LNCAP (cell line): ENCODE measurements around the gene LDAH.

Source experiments
- CTCF ChIP-seq: fragments of 450-650 bp; IDR thresholded peaks from 2 replicates; pipeline ENCODE4 v1.5.1; 2017; ENCODE audit warnings: mild to moderate bottlenecking

LDAH gene

GRCh38 chr2:20707601-20708000 is 115.3 kb downstream of the LDAH start:
- no peak for TF ChIP-seq CTCF

- TF ChIP-seq CTCF: no peak
Observed at GRCh38 chr2:20706786-20707185, 116.1 kb downstream of the LDAH start.

DNA sequence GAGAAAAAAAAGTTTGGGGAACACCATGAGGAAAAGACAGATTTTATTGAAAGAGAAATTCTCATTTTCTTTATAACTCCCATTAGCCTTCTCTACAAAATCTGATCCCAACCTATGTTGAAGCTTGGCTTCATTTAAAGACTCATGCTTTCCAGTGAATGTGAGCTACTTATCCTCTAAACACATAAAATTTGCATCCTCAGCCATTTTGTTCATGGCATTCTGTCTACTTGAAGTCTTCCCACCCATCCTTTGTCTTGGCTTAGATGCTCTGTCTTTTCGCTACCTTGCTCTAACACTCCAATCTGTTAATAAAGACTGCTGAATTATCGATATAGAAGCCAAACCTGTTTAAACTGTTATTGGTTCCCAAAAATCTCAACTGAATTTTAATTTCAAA is 116.7 kb downstream of the LDAH start:
- TF ChIP-seq CTCF: no peak

DNA sequence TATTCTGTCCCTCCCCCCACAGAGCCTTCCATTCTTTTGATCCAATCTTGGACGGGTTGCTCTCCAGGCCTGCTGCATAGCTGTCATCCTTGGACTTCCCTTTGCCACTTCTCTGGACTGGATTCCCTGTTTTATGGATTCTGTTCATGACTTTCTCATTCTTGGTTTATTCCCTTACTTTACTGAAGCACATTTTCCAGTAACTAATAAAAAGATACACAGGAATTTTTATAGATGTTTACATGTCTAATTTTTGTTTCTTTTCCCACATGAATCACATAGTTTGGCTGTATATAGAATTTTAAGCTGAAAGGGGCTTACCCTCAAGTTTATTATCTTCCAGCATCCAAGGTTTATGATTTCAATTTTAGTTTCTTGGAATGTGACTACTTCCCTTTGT is 118.0 kb downstream of the LDAH start:
- no peak for TF ChIP-seq CTCF

- no peak for TF ChIP-seq CTCF
Observed at GRCh38 chr2:20702563-20702962, 120.3 kb downstream of the LDAH start.

- no peak for TF ChIP-seq CTCF
Observed at GRCh38 chr2:20698916-20699613, 123.8 kb downstream of the LDAH start.

DNA sequence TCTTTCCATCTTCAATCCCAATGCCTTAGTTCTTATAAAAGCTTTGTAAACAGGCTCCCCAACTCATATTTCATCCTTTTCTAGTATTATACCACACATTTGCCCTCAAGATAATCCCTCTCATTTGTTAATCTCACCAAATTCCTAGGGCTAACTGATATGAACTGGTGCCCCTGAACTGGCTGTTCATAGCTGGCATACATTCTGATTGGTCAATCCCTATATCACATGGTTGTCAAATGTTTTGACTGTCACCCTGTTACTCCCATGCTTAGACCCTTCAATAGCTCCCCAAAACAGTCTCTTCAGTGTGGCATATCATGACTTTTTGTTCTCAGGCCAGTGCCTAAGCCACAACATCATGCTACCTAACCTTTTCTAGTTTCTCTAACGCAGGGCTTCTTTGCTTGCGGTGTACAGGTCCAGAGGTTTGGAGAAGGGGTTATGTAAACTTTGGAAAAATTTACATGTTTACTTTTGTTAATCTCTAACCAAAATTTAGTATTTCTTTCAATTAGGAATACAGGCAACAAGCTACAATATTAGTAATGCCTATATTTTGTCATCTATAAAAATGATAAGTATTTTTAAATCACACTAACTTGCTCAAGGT is 125.5 kb downstream of the LDAH start:
- TF ChIP-seq CTCF: no peak

DNA sequence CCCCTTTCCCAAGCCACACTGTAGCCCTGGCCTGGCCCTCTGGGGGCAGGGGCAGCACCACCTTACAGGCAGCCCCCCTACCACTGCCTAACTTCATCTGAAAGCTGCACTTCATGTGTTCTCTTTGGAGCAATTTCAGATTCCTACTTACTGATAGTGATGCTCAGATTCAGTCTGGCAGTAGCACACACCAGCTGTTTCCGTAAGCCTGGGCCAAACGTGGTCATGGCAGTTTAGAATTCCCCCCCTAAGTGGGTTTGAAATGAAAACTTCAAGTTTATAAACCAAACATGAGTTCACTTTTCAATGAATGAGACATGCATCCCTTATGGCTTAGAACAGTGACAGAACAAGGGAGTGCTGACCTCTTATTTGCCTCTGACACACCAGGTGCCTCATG is 126.5 kb downstream of the LDAH start:
- no peak for TF ChIP-seq CTCF
